ENCODE measurements around the gene LAMB4.

The LAMB4 gene

DNA sequence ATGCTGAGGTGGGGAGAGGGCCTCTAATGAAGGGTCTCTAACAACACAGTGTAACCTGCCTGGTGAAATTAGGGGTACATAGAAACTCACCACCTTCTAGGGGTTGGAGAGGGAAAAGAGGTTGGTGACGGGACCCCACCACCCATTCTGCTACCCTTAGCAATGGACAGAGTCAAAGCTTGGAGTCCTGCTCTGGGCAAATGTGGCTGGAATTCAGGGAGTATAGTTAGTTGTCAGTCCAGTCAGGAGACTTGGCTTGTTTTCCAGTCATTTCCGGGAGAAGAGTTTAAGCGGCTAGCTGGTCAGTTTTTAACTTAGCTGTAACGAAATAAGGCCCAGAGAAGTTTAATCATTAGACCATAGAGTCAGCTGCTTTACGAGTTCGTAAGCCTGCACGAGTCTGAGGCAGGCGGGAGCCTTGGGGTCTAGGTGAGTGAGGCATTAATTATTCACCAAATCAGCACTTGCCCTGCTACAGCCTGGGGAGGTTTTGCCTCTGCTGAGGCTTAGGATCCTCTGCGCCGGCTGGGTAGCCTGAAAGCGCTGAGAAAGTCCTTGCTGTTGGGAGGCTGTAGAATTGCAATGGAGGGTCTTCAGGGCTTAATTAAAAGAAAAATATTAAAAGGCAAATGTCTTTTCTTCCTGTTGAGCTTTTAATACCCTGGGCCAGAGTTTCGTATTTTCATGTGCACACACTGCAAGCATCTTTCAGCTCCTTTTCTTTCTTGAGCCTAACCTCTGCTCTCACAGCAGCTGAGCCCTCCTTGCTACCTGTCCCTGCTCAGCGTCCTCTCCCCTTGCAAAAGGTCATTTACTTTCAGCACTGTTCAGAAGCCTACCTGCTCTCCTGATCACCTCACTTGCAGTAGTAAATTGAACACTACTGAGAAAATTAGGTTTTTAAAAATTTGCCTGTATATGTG, 125.7 kb downstream of the LAMB4 start:
- DNase-seq, result no peak
- no peak for ATAC-seq
- no peak overlapping the region for H3K27ac Mint-ChIP-seq

DNA sequence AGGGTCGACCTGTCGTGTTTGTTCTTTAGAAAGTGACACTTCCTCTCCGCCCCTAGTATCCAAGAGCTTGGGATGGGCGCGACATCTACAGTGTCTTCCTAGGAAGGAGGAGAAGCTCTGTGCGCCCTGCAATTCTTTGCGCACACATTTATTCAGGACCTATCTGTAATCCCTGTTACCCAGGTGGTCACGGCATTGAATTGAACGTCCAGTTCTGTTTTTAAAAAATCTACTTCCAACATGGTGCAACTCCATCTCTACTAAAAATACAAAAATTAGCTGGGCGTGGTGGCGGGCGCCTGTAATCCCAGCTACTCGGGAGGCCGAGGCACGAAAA, 126.6 kb downstream of the LAMB4 start:
- H3K27me3 Mint-ChIP-seq, result peaks cover 68% of the 10 kb centered on the region
- peaks cover 15% of the 10 kb centered on the region for H3K4me1 Mint-ChIP-seq
- ATAC-seq, result no peak
- H3K9me3 Mint-ChIP-seq, result no peaks in the 10 kb centered on the region
- no peak overlapping the region for H3K27ac Mint-ChIP-seq
- peak overlapping the region; percentile 48 for H3K4me3 Mint-ChIP-seq
- no peaks in the 10 kb centered on the region for H3K36me3 Mint-ChIP-seq (ENCODE audit: low read depth)
- no peak for DNase-seq

More for the DNA sequence above, 125.7 kb downstream of the LAMB4 start:
- Mint-ChIP-seq H3K4me1 (peaks cover 15% of the 10 kb centered on the region), H3K9me3 (no peaks in the 10 kb centered on the region), H3K27me3 (peaks cover 64% of the 10 kb centered on the region), H3K36me3 (ENCODE audit: low read depth) (no peaks in the 10 kb centered on the region), H3K4me3 (peak overlapping the region; percentile 48)

DNA sequence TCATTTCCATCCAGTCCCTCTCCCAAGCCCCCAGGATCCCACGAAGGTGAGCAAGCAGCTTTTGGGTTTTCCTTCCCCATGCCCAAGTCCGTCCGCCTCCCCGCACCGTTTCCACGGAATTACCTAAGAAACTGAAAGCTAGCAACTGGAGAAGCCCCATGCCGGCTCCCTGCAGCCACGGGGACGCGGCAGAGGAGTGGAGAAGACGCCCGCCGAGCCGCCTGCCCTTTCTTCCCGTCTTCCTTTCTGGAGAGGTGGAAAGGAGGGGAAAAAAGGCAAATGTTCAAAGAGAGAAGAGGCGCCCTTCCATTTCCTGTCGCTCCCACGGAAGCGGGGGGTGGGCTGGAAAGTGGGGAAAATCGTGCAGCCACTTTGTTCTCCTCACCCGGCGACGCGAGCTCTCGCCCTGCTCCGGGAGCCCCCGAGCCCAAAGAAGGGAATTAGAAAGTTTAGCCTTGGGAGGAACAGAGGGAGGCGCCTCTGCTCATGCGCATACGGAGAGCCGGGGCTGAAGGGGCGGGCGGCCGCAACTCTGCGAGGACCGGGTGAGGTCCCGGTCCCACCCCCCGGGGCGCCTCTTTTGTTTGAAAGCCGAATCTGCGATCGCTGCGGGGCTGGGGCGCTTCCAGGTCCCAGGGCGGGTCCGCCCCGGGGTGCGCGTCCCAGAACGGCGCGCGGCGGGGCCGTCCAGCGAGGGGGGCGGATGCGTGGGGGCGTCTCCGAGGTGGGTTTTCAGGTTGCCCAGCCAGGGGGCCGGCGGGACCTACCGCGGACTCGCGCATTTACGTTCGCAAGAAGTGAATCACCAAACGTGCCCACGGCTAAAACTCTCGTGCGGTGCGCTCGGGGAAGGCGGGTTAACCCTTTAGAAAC, 127.2 kb downstream of the LAMB4 start, which contains the start of gene LAMB1:
Gene LAMB1 (minus strand): TSS at position 436 of the 873 bp plus-strand sequence. CDS start 276 bp downstream, at position 160.
- ATAC-seq (peak; percentile 30), DNase-seq (peak; percentile 19)
- no peaks in the 10 kb centered on the region for H3K36me3 Mint-ChIP-seq (ENCODE audit: low read depth)
- H3K9me3 Mint-ChIP-seq, result no peaks in the 10 kb centered on the region
- H3K4me3 Mint-ChIP-seq, result peak within 1 kb of the TSS; percentile 74
- H3K27me3 Mint-ChIP-seq, result peaks cover 67% of the 10 kb centered on the region
- no peak within 1 kb of the TSS for H3K27ac Mint-ChIP-seq
- peaks cover 15% of the 10 kb centered on the region for H3K4me1 Mint-ChIP-seq

DNA sequence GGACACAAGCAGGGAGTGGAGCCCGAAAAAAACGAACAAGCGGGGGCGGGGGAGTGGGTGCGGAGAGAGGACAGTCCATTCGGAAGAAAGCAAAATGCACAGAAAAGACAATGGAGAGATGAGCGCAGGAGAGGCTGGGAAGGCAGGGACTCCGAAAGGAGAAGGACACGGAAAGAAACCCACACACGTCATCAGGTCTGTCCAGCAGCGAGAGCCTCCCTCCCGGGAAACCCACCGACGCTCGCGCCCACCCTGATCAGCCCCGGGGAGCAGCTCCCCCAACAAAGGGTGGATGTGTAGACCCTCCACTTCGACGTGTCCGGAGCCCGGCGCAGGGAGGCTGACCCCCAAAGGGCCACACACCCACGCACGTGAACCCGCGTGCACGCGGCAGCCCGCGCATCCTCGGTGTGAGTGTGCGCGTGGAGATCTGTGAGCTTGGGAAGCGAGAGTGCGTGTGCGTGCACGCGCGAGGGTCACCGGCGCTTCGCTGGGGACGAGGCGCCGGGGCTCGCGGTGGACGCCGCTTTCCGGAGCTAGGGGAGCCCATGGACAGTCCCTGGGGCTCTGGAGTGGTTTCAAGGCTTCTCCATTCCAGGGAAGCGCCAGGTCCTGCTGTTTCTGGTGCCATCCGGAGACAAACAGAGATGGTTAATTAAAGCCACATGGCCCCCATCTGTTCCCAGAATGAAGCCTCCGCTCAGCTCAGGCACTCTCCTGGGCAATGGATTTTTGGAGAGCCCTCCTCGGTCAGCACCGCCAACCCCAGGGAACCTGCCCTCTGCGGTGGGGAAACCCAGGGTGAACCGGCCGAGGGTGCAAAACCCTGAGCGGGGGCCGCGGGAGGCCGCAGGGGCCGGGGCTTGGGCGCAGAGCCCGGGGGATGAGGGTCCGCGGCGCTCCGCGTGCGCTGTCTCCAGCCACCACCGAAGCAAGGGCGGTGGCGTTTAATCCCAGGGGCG, 128.1 kb downstream of the LAMB4 start:
- peaks cover 58% of the 10 kb centered on the region for H3K27me3 Mint-ChIP-seq
- H3K4me3 Mint-ChIP-seq, result peak overlapping the region; percentile 74
- DNase-seq (no peak), ATAC-seq (no peak)
- no peaks in the 10 kb centered on the region for H3K36me3 Mint-ChIP-seq (ENCODE audit: low read depth)
- peaks cover 15% of the 10 kb centered on the region for H3K4me1 Mint-ChIP-seq
- no peaks in the 10 kb centered on the region for H3K9me3 Mint-ChIP-seq
- no peak overlapping the region for H3K27ac Mint-ChIP-seq

DNA sequence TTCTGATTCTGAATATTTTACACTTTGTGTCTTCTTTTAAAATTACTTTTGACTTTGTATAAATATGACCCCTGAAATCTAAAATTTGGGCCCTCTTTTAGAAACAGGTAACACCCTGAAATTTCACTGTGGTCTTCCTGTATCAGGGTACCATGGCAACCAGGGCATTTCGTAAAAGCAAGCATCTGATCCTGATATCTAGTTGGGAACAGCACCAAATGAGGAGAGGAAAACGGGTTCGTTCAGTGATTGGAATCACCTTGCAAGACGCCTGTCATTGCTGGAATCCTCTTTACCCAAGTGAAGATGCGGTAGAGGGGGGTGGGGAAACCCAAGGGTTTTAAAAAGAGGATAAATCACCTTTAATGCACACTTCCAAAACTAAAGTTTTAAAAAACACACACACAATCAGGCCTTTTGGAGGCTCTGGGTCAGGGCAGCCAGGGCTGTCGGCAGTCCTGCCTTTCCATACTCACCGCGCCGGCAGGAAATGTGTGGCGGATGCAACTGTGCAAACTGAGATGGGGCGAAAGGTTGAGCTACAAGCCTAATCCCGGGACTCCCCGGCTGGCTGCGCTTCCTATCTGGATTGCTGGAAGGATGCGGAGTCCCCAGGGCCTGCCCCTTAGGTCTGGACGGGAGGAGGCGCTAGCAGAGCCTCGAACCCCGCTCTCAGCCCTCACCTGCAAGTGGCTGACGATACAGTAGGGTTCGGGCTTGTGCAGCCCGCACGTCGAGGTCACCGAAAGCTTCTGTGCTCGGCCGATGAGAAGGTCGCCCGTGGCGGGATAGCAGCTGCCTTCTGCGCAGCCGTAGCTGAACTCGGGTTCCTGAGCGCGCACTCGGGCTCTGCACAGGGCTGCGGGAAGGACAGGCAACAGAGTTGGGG, 129.0 kb downstream of the LAMB4 start:
- DNase-seq, result no peak
- no peaks in the 10 kb centered on the region for H3K9me3 Mint-ChIP-seq
- H3K27me3 Mint-ChIP-seq, result peaks cover 55% of the 10 kb centered on the region
- peak overlapping the region; percentile 72 for H3K4me3 Mint-ChIP-seq
- H3K27ac Mint-ChIP-seq, result no peak overlapping the region
- peaks cover 15% of the 10 kb centered on the region for H3K4me1 Mint-ChIP-seq
- ATAC-seq, result peak; percentile 11
- H3K36me3 Mint-ChIP-seq (ENCODE audit: low read depth), result no peaks in the 10 kb centered on the region

DNA sequence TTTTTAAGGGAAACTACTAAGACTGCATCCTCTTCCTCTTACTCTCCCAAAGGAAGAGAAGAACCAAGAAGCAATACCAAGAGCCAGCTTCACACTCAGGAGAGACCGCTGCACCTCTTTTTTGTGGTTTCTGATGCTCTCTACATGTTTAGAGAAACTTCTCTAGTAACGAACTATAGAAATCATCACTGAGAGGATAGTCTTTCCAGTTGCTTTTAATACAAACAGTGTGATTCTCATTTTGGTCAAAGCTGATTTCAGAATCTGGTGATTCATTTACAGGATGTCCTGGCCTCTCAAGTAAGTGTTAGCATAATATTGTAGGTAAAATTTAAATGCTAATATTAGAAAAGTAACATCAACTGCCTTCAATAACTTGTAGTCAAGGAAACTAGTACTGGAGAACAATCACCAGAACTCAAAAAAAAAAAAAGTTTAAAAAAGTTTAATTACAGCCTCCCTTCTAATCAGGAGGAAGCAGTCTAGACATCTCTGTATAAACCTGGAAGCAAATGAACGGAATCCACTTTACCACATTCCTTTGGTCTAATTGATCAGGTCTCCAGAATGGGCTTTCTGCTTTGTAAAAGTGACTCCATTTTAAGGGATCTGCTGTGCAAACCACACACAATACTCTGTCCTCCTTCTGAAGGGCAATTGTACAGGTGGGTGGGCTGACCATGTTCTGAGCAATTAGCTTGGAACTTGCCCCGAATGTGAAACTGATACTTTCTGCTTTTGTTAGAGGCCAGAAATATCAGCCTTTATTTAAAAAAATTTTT, 130.2 kb downstream of the LAMB4 start:
- no peaks in the 10 kb centered on the region for H3K9me3 Mint-ChIP-seq
- no peak for ATAC-seq
- peaks cover 15% of the 10 kb centered on the region for H3K4me1 Mint-ChIP-seq
- H3K27me3 Mint-ChIP-seq, result peaks cover 56% of the 10 kb centered on the region
- H3K36me3 Mint-ChIP-seq (ENCODE audit: low read depth), result no peaks in the 10 kb centered on the region
- H3K27ac Mint-ChIP-seq, result no peak overlapping the region
- H3K4me3 Mint-ChIP-seq, result no peak overlapping the region
- no peak for DNase-seq

DNA sequence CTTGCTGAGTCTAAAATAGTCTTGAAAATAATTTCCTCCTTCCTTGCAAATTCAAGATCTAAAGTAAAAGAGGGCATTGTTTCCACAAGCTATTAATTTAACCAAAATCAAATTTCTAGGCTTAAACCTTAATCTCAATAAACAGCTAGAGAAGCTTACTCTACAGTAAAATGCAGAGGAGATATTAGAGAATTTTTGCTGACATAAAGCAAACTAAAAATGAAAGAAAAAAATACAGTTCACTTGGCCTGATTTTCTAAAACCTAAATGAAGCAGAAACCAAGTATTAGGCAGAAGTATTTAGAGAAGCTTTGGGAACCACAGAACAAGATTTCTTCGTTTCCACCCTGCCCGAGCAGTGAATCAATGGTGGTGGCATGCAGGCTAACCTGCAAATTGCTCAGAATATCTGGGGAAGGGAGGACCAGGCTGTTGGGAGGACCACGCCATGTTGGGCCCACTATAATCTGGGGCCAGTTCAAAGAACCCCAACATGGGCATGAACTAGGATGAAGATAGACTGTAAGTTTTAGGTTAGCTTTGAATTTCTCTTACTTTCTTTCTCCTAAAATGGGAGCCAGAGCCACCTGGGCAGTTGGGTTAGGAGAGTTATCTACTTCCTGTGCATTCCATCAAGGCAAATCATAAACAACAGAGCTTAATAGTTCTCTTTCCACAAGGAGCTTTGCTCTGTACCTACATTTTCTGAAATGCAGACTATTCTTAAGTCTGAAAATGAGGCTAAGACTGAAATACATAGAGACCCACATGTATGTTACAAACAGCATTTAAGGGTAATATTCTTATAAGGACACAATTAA, 131.3 kb downstream of the LAMB4 start:
- Mint-ChIP-seq H3K27me3 (peaks cover 47% of the 10 kb centered on the region), H3K4me1 (peaks cover 13% of the 10 kb centered on the region), H3K27ac (no peak overlapping the region), H3K36me3 (ENCODE audit: low read depth) (no peaks in the 10 kb centered on the region), H3K4me3 (no peak overlapping the region), H3K9me3 (no peaks in the 10 kb centered on the region)
- DNase-seq (no peak), ATAC-seq (no peak)

DNA sequence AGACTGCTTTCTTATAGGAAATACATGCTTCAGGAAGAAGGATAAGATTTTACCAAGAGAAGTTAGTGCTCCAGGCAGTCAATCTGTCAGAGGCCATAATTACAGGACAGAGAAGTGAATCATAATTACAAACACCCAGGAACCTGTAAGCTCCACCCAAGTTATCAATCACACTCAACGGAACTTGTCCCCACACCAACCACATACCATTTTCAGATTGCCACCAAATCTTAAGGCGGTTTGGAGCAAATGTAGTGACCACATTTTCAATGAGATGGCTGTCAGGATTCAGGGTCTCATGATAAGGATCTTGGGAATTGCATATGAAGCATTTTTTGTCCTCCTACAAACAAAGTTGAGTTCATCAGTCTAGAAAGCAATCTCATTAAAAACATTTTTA, 132.0 kb downstream of the LAMB4 start:
- Mint-ChIP-seq H3K36me3 (ENCODE audit: low read depth) (no peaks in the 10 kb centered on the region), H3K27ac (no peak overlapping the region), H3K4me1 (peaks cover 11% of the 10 kb centered on the region), H3K9me3 (no peaks in the 10 kb centered on the region), H3K4me3 (no peak overlapping the region), H3K27me3 (peaks cover 46% of the 10 kb centered on the region)
- ATAC-seq (no peak), DNase-seq (no peak)

DNA sequence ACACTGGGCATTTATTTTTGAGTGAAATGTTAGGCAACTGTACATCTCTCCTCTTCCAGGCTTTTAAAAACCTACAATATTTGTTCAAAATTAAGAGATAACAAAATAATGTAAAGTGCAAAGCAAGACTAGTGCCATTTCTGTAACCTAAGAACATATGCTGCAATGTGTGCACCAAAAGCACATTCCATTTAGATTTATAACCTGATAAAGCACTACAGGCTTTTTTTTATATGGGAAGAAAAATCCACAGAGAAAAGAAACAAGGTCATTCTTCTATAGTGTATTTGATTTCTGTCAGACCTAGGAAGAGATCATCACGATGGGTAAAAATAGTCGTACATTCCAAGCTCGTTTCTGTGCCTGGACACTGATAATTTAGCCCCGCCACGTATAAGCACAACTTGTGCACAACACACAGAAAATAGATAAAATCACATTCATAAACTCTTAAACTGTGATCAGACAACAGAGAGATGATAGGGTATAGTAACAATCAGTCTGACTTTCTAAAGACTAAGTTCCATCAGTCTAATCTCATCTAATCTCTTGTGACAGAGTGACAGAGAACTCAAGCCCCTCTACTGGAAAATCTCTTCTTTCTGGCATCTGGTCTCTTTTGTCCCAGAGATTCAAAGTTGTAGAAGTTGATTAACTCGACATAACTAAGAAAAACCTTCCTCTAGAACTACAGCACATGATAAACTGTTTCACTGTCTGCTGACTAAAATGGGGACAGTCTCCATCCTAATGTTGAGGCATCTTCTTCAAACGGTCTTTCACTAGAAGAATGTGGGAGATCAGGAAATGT, 133.9 kb downstream of the LAMB4 start:
- DNase-seq, result no peak
- no peak overlapping the region for H3K27ac Mint-ChIP-seq
- H3K27me3 Mint-ChIP-seq, result peaks cover 40% of the 10 kb centered on the region

DNA sequence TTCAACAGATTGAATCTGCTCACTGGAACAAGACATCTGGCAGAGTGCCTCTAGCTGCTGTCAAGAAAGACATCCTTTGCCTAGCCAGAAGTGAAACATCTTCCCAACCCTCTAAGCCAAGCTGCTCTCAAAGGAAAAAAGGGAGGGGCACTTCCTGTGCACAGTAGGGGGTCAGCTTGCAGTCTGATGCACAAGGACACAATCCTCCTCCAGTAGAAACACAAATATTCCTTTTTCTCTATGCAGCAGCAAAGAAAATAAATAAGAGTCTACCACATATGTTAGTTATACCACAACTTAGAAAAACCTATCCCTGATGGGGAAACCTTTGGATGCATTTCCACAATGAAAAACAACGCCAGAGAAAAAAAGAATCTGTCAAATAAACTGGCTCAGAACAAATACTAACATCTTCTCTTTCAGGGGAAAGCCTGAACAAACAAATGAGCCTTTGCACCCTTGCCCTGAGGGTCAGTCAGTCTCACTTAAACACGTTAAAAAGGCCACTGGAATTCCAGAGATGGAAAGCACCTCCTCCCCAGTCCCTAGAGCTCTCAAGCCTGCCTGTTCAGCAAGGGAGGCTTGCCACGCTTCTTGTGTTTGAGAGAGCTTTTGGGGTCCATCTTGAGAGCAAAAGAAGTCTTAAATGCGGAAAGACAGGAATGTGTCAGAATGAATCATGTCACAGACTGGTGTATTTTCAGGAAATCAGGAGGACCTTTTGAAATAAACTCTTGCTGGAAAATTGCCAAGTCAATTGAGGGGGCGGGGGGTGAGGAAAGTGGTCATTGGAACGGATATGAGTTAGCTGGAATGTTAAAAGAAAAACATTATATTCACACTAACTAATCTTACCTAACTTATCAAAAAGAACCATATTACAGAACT, 134.7 kb downstream of the LAMB4 start:
- DNase-seq, result no peak
- Mint-ChIP-seq H3K4me1 (no peaks in the 10 kb centered on the region), H3K9me3 (no peaks in the 10 kb centered on the region), H3K4me3 (no peak overlapping the region), H3K27ac (no peak overlapping the region), H3K27me3 (peaks cover 34% of the 10 kb centered on the region), H3K36me3 (ENCODE audit: low read depth) (no peaks in the 10 kb centered on the region)
- ATAC-seq, result no peak

More for the DNA sequence above, 133.9 kb downstream of the LAMB4 start:
- no peak for ATAC-seq
- H3K4me3 Mint-ChIP-seq, result no peak overlapping the region
- no peaks in the 10 kb centered on the region for H3K36me3 Mint-ChIP-seq (ENCODE audit: low read depth)
- no peaks in the 10 kb centered on the region for H3K9me3 Mint-ChIP-seq
- H3K4me1 Mint-ChIP-seq, result peaks cover 2% of the 10 kb centered on the region

Measured in activated naive CD8-positive, alpha-beta T cell treated with anti-CD3 and anti-CD28 coated beads, Interleukin-2, amount 50 U/mL, for 24 hours (primary cell).